Activated naive CD4-positive, alpha-beta T cell (primary cell): ENCODE results near the gene TOB2.

ENCODE experiments used
- DNase-seq, 4 experiments: peaks; one replicate each; lab custom pipeline; 2025; lab: John Stamatoyannopoulos, UW

Gene TOB2

GRCh38 chr22:41446639-41447434 is at the start of gene TOB2:
Gene TOB2 (minus strand): TSS chr22:41446801. CDS start chr22:41437345, 9,456 bp downstream.
- peak; percentile 88 to 92 (median 89) for DNase-seq

GRCh38 chr22:41491374-41492100 is 44.9 kb upstream of the TOB2 start:
- no peak for DNase-seq

- DNase-seq: no peak
Observed at GRCh38 chr22:41488596-41489385, 42.2 kb upstream of the TOB2 start.

GRCh38 chr22:41488076-41488475 is 41.5 kb upstream of the TOB2 start:
- no peak for DNase-seq

GRCh38 chr22:41487037-41487935 is 40.7 kb upstream of the TOB2 start:
- no peak for DNase-seq

- DNase-seq: no peak
Observed at GRCh38 chr22:41485033-41485432, 38.4 kb upstream of the TOB2 start.

- no peak for DNase-seq
Observed at GRCh38 chr22:41482319-41482935, 35.8 kb upstream of the TOB2 start.

GRCh38 chr22:41481925-41482318 is 35.3 kb upstream of the TOB2 start:
- no peak for DNase-seq

GRCh38 chr22:41481131-41481830 is 34.7 kb upstream of the TOB2 start:
- no peak for DNase-seq

- no peak for DNase-seq
Observed at GRCh38 chr22:41480397-41480735, 33.8 kb upstream of the TOB2 start.

- no peak for DNase-seq
Observed at GRCh38 chr22:41479671-41480396, 33.2 kb upstream of the TOB2 start.

GRCh38 chr22:41478891-41479521 is 32.4 kb upstream of the TOB2 start:
- no peak for DNase-seq

- no peak for DNase-seq
Observed at GRCh38 chr22:41478473-41478872, 31.9 kb upstream of the TOB2 start.

- no peak for DNase-seq
Observed at GRCh38 chr22:41474872-41475451, 28.4 kb upstream of the TOB2 start.

GRCh38 chr22:41471568-41471967 is 25.0 kb upstream of the TOB2 start:
- DNase-seq: no peak

- no peak for DNase-seq
Observed at GRCh38 chr22:41470886-41471285, 24.3 kb upstream of the TOB2 start.

GRCh38 chr22:41469218-41469851 is 22.7 kb upstream of the TOB2 start:
- DNase-seq: peak in 2 of 4 experiments; percentile 35 to 45
